HG03064 (cell line): ENCODE measurements around the gene GPR143.

ENCODE experiments used
- ATAC-seq: cut with Tn5 transposase; IDR thresholded peaks from one replicate; pipeline ENCODE4 v1.9.1; 2021; ENCODE audit warnings: low read depth; ENCODE audit not compliant: unreplicated experiment

The GPR143 gene

DNA sequence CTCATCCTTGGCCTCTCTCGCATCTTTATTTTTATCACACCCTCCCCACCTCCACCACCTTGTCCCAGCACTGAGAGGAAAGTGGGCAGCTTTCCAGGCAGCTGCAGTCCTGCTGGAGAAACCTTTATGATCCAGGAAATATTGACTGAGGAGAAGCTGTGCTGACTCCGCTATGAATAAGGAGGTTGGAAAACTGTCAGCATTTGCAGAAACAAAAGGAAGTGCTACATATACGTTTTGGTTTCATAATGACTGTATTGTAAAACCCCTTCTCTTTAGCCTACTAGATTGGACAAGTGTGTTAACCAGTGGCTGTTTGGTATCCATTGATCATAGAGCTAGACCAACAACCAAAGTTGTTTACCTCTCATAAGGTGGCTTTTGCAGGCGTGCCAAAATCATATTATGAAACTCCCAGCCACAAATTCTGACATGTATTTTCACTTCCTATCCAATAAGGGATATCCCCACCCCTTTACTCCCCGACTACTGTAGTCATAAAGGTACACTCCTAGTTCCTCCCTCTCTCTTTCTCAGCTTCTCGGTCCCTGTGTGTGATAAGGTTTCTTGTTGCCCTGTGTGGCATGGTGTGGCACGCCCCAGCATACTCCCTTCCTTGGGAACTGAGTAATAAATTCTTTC, 88.4 kb downstream of the GPR143 start:
- peak; percentile 96 for ATAC-seq

DNA sequence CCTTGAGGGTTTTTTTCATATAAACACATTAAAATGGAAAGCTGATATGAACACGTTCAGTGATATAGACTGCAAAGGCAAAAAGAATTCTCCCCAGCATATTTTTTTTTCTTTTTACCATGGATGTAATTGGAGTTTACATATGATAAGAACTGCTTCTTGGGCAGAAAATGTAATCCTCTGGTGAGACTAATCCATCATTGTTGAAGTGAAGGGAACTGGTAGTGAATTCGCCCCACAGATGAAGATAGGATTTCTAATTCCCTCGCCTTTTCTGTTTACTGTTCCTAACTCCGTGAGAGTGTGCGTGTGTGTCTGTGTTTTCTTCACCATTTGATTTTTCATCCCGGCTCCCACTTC, 88.9 kb downstream of the GPR143 start:
- ATAC-seq = no peak

DNA sequence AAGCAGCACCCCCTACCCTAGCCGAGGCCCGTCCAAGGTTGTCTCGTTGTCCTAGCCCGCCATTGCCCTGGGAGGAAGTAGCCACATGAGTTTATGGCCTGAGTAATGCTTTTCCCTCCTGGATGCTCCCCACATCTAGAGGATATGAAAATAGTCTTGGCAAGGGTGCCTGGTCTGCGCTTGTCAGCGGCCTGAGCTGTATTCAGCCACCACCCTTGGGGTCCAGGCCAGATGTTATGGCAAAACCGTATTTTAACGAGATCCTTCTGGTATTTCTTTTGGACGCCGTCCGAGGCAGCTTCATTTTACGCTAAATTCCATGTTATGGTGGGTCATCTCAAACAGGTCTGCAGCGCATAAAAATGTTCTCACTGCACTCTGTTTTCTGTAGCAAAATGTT, 89.3 kb downstream of the GPR143 start:
- no peak for ATAC-seq
